Measurements from ENCODE around the gene SAMD15.

SAMD15 gene

GRCh38 chr14:77426396-77426795 lies 49.2 kb downstream of the SAMD15 start:
- no peak for DNase-seq (ENCODE audit: low spot score)

GRCh38 chr14:77436042-77436441 lies 58.9 kb downstream of the SAMD15 start:
- no peak for TF ChIP-seq CTCF (IDR thresholded peaks at IDR 0.05; ENCODE audit: extremely low read depth, missing control alignments)
- DNase-seq (ENCODE audit: low spot score), result no peak

More at GRCh38 chr14:77426396-77426795, 49.2 kb downstream of the SAMD15 start:
- no peak for TF ChIP-seq CTCF (IDR thresholded peaks at IDR 0.05; ENCODE audit: extremely low read depth, missing control alignments)

- DNase-seq (ENCODE audit: low spot score), result no peak
- TF ChIP-seq CTCF (IDR thresholded peaks at IDR 0.05; ENCODE audit: extremely low read depth, missing control alignments), result no peak
These were observed 61.4 kb downstream of the SAMD15 start for GRCh38 chr14:77438596-77438995.

GRCh38 chr14:77439861-77440260 lies 62.7 kb downstream of the SAMD15 start:
- TF ChIP-seq CTCF (IDR thresholded peaks at IDR 0.05; ENCODE audit: extremely low read depth, missing control alignments), result no peak
- DNase-seq (ENCODE audit: low spot score), result no peak

Data from GM20000 (cell line).